ENCODE measurements around the gene TNFAIP8L3. TPM values are rescaled to one million over a fixed set of nuclear protein-coding genes. Genes with fewer than 3 reads are reported as not detected.

TNFAIP8L3 gene
- total RNA-seq, 1 donor from 2014 or later = not detected

DNA sequence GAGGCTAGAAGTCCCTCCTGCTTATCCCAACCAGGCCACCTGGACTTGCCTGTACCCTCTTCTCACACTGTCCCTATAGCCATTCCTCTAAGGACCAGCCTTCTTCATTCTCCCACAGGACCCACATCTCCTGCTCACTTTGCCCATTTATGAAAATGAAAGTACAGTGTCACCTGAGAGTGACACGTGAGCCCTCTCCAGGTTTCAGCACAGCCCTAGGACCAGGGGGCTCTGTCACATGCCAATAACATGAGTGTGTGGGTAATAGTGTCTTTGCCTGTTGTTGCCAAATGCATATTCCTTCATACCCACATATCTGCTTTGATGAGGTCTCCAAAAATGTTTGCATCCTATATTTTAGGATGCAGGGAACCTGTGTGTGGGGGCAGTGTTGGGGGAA is 42.3 kb upstream of the TNFAIP8L3 start:
- Mint-ChIP-seq H3K27ac (no peak overlapping the region), H3K36me3 (ENCODE audit: low read depth) (no peaks in the 10 kb centered on the region), H3K9me3 (peaks cover 5% of the 10 kb centered on the region), H3K4me3 (no peak overlapping the region), H3K27me3 (peaks cover 10% of the 10 kb centered on the region), H3K4me1 (no peaks in the 10 kb centered on the region)
- DNase-seq = no peak
- intact Hi-C loops (cut with micrococcal nuclease) = no loop called here
- ChIA-PET CTCF (no interaction called here), POLR2A (no interaction called here)
- TF ChIP-seq, protein P1, sequence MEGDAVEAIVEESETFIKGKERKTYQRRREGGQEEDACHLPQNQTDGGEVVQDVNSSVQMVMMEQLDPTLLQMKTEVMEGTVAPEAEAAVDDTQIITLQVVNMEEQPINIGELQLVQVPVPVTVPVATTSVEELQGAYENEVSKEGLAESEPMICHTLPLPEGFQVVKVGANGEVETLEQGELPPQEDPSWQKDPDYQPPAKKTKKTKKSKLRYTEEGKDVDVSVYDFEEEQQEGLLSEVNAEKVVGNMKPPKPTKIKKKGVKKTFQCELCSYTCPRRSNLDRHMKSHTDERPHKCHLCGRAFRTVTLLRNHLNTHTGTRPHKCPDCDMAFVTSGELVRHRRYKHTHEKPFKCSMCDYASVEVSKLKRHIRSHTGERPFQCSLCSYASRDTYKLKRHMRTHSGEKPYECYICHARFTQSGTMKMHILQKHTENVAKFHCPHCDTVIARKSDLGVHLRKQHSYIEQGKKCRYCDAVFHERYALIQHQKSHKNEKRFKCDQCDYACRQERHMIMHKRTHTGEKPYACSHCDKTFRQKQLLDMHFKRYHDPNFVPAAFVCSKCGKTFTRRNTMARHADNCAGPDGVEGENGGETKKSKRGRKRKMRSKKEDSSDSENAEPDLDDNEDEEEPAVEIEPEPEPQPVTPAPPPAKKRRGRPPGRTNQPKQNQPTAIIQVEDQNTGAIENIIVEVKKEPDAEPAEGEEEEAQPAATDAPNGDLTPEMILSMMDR (IDR thresholded peaks at IDR 0.05) = no peak
- ATAC-seq (ENCODE audit: low read depth) = no peak

DNA sequence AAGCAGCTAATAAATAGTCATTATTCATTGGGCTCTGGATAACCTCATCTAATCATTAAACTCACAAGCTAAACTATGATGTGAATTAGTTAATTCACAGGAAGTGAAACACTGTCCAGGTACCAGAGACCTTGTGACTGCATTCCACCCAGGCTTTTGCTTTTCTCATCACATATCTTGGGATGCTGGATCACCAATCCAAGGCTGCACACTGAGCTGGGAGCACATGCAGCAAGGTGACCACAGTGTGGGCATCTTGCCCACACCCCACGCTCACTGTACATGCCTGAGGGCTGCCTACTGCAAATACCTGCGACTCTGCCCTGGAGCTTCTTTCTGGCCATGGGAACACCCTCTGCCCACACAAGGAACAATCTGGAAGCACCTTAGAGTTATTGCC is 40.6 kb upstream of the TNFAIP8L3 start:
- ChIA-PET POLR2A (no interaction called here), CTCF (no interaction called here)
- intact Hi-C loops (cut with micrococcal nuclease) = no loop called here
- TF ChIP-seq, protein P1 (IDR thresholded peaks at IDR 0.05) = no peak
- no peak for ATAC-seq (ENCODE audit: low read depth)
- no peaks in the 10 kb centered on the region for H3K4me1 Mint-ChIP-seq
- peaks cover 7% of the 10 kb centered on the region for H3K27me3 Mint-ChIP-seq
- no peaks in the 10 kb centered on the region for H3K36me3 Mint-ChIP-seq (ENCODE audit: low read depth)
- DNase-seq = no peak
- H3K27ac Mint-ChIP-seq = no peak overlapping the region
- H3K9me3 Mint-ChIP-seq = peaks cover 2% of the 10 kb centered on the region
- no peak overlapping the region for H3K4me3 Mint-ChIP-seq

DNA sequence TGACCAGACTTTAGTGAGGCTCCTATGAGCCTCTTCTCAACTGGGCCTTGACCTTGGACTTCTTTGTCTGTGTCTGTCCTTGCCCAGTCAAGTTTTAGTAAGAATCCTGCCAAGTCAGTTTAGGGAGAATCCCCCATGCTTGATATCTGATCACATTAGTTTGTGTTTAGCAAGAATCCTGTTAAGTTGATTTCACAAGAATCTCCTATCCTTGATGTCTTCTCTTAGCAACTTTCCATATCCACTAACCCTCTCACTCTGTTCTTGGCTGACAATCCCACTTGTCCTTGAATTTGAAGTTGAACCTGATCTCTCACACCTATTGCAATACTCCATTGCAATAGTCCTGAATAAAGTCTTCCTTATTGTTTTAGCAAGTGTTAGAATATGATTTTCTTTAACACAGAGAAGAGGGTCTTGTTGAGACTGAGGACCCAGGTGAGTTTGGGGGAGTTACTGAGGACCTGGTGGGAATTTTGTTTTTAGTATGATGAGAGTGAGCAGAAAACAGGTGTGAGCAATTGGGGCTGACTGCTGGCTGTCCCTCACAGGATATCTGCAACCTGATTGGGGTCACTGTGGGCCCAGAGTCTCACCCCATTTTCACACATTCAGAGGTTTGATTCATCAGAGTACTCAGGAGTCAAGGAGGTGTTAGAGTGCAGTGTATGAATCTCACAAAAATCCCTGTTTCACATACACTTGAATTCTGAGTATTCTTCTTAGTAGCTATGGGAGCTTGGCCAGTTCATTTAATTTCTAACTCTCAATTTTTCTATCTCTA is 39.9 kb upstream of the TNFAIP8L3 start:
- no peaks in the 10 kb centered on the region for H3K4me1 Mint-ChIP-seq
- no peaks in the 10 kb centered on the region for H3K36me3 Mint-ChIP-seq (ENCODE audit: low read depth)
- CTCF ChIA-PET = no interaction called here
- no peak overlapping the region for H3K4me3 Mint-ChIP-seq
- H3K27ac Mint-ChIP-seq = no peak overlapping the region
- intact Hi-C loops (cut with micrococcal nuclease) = no loop called here
- ATAC-seq (ENCODE audit: low read depth) = no peak
- peaks cover 5% of the 10 kb centered on the region for H3K27me3 Mint-ChIP-seq
- POLR2A ChIA-PET = no interaction called here
- TF ChIP-seq, protein P1 (IDR thresholded peaks at IDR 0.05) = no peak
- DNase-seq = no peak
- peaks cover 2% of the 10 kb centered on the region for H3K9me3 Mint-ChIP-seq

DNA sequence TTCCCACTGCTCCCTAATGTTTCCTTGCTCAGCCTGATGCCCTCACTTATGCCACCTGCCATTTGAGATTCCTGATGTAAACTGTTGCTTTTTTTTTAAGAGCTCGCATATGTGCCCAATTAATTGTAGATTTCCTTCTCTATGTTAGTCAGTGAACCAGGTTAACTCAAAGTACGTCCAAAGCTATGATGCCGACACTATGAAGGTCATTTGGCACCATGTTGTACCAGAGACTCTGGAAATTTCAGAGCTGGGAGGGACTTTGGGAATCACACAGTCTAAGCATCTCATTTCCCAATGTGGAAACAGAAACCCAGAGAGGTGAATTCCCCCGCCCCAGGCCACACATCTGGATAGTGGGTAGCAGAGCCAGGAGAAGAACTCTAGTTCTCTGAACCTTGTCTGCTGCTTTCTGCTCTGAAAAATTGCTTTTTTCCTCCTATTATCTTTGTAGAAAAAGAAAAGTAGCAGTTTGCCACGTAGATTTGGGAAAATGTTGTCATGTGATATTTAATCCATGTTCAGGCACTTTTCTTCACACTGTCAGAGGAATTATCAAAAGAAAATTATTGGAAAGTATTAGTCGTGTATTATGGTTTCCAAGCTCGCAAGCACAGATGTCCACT is 38.5 kb upstream of the TNFAIP8L3 start:
- ChIA-PET POLR2A (no interaction called here), CTCF (no interaction called here)
- no peaks in the 10 kb centered on the region for H3K36me3 Mint-ChIP-seq (ENCODE audit: low read depth)
- no peak overlapping the region for H3K4me3 Mint-ChIP-seq
- ATAC-seq (ENCODE audit: low read depth) (no peak), DNase-seq (no peak)
- no peaks in the 10 kb centered on the region for H3K4me1 Mint-ChIP-seq
- peaks cover 5% of the 10 kb centered on the region for H3K27me3 Mint-ChIP-seq
- intact Hi-C loops (cut with micrococcal nuclease) = no loop called here
- no peaks in the 10 kb centered on the region for H3K9me3 Mint-ChIP-seq
- H3K27ac Mint-ChIP-seq = no peak overlapping the region
- TF ChIP-seq, protein P1 (IDR thresholded peaks at IDR 0.05) = no peak

DNA sequence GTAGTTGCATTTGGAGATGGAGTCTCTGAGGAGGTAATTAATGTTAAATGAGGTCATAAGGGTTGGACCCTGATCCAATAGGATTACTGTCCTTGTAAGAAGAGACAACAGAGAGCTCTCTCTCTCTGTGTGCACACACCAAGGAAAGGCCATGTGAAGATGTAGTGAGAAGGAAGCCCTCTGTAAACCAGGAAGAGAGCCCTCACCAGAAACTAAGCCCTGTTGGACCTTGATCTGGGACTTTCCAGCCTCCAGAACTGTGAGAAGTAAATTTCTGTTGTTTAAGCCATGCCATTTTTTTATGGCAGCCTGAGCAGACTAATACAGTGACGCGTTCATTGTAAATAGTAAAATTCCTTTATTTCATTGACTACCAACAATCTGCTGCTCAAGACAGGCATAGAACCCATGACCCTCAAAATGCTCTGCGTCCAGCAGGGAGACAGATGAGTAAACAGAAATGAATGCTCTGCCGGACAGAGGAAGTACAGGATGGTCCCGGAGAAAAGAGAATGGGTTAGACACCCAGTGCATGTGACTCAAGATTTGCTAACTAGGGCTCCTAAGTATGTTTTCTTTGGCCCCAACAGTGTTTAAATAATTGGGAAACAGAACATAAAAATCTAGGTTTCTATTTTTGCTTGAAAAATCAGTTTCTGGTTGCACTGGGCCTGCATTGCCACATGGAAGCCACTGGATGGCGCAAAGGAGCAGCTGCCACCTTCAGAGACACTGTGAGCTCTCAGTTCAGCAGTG is 37.9 kb upstream of the TNFAIP8L3 start:
- DNase-seq (no peak), ATAC-seq (ENCODE audit: low read depth) (no peak)
- POLR2A ChIA-PET = no interaction called here
- H3K36me3 Mint-ChIP-seq (ENCODE audit: low read depth) = no peaks in the 10 kb centered on the region
- H3K4me3 Mint-ChIP-seq = no peak overlapping the region
- no peaks in the 10 kb centered on the region for H3K4me1 Mint-ChIP-seq
- CTCF ChIA-PET = no interaction called here
- intact Hi-C loops (cut with micrococcal nuclease) = no loop called here
- no peaks in the 10 kb centered on the region for H3K9me3 Mint-ChIP-seq
- H3K27ac Mint-ChIP-seq = no peak overlapping the region
- TF ChIP-seq, protein P1 (IDR thresholded peaks at IDR 0.05) = no peak
- peaks cover 5% of the 10 kb centered on the region for H3K27me3 Mint-ChIP-seq

All from activated B cell treated with CpG ODN at 0.5 μM for 24 hours (primary cell).